Adipose tissue (tissue), 3 donors: ENCODE results near the gene SRSF5. TPM values are rescaled to one million over a fixed set of nuclear protein-coding genes. Genes with fewer than 3 reads are reported as not detected.
"Not testable (repeated sequence)": the region's sequence is repeated elsewhere in the genome, so short reads cannot be mapped to it uniquely, and the experiment has no call there.

Source experiments
- H3K27ac ChIP-seq: one replicate; pipeline ENCODE4 v1.5.1; 2013; ENCODE audit warnings: low read depth, low read length
- WGBS, 3 donors: extraction: QIAGEN DNeasy Blood & Tissue Kit; methylation state at CpG; one replicate each; pipeline ENCODE4 v1.1.7; 2013; 5-methylcytosine and 5-hydroxymethylcytosine counted together
- polyA plus RNA-seq, 3 donors: library from polyadenylated mRNA; stranded (reverse); fragments of 200-250 nt; gene quantifications; one replicate each; pipeline ENCODE4 v1.2.3, GENCODE V29; 2013
- donor health status: healthy with polysubstance abuse.
- donor health status: Bipolar disorder and iron deficiency.
- donor health status: healthy.

The SRSF5 gene
- polyA plus RNA-seq, 3 donors: 133 to 365 (median 308) TPM

- WGBS, 3 donors: 86 to 88% (median 86%) methylated on average over 11 of the region's 11 CpGs
- no peak within 1 kb of the TSS for H3K27ac ChIP-seq
These were observed 30.0 kb downstream of the SRSF5 start, which contains the start of gene SLC10A1 for GRCh38 chr14:69796797-69797500. Gene SLC10A1, minus strand, starts transcription at chr14:69797241. Its CDS starts 86 bp downstream, at chr14:69797155.

GRCh38 chr14:69797573-69798338 is 30.8 kb downstream of the SRSF5 start:
- 61 to 84% (median 71%) methylated on average over 5 of the region's 5 CpGs for WGBS, 3 donors

DNA sequence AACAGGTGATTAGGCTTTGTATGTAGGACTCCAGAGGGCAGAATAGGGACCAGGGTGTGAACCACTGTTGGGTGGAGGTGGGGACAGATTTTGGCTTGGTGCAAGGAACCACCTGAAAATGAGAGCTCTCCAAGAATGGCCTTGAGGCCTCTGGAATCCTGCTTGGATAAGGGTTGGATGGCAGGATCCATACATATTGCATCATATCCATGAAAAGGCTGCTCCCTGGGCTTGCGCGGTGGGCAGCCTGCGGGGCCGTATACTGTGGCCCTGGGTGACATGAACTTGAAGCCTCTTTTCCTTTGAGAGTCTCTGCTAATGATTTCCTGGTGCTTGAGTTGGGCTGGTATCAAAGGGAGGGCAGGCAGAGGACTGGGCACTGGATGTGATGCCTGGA is 31.4 kb downstream of the SRSF5 start:
- no peak overlapping the region for H3K27ac ChIP-seq
- WGBS, 3 donors: 92 to 97% (median 94%) methylated on average over 4 of the region's 4 CpGs

More at GRCh38 chr14:69797573-69798338, 30.8 kb downstream of the SRSF5 start:
- H3K27ac ChIP-seq: no peak overlapping the region

DNA sequence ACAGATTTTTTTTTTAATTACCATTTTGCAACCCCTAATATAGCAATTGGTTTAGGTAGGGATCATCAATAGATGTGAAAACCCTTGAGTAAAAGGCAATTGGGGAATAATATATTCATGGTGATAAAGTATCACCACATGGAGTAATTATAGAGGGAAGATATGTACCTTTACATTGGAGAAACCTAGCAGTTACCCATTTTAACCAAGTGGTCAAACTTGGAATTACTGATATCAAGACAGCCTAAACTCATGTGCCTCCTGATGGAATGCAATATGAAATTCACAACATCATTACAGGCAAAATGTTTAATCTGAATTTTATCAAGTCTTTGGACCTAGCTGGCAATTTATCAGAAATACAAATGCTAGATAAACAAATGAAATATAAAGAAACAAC is 36.8 kb downstream of the SRSF5 start:
- no peak overlapping the region for H3K27ac ChIP-seq

- 90 to 92% (median 91%) methylated on average over 2 of the region's 2 CpGs for WGBS, 3 donors
- H3K27ac ChIP-seq: no peak overlapping the region
These were observed 38.0 kb downstream of the SRSF5 start for GRCh38 chr14:69804902-69805301.

DNA sequence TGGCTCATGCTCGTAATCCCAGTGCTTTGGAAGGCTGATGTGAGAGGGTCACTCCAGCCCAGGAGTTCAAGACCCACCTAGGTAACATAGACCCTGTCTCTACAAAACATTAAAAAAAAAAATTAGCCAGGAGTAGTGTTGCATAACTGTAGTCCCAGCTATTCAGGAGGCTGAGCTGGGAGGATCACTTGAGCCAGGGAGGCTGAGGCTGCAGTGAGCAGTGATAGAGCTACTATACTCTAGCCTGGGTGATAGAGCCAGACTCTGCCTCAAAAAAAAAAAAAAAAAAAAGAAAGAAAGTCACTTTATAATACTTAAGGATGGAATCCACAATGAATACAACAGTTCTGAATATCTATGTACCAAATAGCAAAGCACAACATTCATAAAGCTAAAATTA is 40.2 kb downstream of the SRSF5 start:
- 65 to 81% (median 71%) methylated on average over 1 of the region's 1 CpG for WGBS, 3 donors
- no peak overlapping the region for H3K27ac ChIP-seq

DNA sequence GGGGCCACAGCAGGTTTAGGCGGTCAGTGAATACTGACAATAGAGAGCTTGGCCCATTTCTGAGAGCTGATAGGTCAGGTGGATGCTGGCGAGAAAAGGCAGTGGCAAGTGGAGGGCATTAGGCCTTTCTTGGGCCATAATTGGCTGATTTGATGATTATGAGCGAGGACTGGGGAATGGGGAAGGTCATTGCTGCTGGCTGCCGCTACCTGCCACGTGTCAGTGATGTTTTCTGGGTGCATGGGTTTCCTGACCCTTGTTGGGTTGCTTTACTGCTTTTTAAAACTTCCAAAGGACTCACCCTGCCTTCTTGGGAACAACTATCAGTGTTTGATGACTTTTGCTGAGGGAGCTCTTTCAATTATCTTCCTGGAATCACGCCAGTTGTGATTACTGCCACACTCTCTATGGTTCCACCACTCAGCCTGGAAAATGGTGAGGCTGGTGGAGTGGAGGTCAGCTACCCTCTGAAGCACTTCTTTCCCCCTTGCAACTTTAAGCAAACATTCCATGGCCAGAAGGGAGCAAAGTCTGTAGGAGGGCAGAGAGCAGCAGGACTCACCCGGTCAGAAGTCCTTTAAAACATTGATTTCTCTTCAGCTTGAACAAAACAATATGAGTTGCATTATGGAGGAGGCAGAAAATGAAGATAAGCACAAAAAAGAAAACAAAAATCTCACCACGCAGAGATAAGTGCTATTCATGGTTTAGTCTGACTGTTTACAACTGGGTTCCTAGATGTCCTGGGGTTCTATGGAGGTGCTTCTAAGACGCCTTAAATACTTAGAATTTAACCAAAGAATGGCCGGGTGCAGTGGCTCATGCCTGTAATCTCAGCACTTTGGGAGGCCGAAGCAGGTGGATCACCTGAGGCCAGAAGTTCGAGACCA is 42.2 kb downstream of the SRSF5 start:
- no peak overlapping the region for H3K27ac ChIP-seq
- WGBS, 3 donors: 78 to 88% (median 84%) methylated on average over 12 of the region's 12 CpGs

DNA sequence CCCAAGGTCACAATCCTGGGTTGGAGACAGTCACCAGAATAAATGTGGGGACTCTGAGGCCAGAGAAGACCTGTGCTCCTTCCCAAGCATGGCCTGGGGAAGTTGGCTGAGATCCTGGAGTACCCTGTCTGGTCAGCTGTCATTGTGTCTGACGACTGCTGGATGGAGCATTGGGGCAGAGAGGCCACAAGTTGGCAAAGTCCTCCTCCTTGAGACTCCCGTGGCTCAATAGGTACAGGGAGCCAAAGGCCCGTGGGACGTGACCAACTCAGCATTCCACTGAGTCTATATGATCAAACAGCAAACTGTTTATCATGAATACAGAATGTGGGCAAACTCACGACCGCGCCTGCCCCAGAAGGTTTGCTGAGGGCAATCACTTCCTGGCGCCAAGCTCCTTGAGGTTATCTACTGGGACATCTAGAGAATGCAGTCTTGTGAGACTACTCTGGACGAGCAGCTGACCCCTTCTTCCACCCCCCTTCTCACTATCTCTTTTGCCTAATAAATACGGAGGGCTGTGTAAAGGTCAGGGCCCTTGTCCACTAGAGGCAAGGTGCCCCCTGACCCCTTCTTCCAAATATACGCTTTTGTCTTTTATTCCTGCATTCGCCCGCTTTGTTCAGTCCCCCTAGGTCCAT is 44.4 kb downstream of the SRSF5 start:
- WGBS, 3 donors: 74 to 81% (median 75%) methylated on average over 13 of the region's 13 CpGs
- no peak overlapping the region for H3K27ac ChIP-seq

DNA sequence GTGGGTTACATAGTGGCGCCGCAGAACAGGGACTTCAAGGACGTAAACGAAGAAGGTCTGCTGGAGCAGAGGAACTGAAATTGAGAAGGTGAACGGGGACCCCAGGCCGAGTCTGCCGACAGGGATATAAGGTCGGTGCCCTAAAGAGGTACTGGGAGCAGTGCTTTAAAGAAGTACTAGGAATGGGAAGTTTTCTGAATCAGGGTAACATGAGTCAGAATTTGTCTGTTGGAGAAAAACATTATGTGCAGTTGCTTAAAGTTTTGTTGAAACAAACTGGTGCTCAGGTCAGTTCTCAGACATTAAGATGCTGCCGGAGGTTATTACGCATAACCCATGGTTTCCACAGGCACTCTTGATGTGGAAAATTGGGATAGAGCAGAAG is 44.9 kb downstream of the SRSF5 start:
- no peak overlapping the region for H3K27ac ChIP-seq
- WGBS, 3 donors: 85 to 92% (median 90%) methylated on average over 10 of the region's 10 CpGs

- no peak overlapping the region for H3K27ac ChIP-seq
- 79 to 85% (median 80%) methylated on average over 9 of the region's 9 CpGs for WGBS, 3 donors
These were observed 45.8 kb downstream of the SRSF5 start for GRCh38 chr14:69812711-69813110.

DNA sequence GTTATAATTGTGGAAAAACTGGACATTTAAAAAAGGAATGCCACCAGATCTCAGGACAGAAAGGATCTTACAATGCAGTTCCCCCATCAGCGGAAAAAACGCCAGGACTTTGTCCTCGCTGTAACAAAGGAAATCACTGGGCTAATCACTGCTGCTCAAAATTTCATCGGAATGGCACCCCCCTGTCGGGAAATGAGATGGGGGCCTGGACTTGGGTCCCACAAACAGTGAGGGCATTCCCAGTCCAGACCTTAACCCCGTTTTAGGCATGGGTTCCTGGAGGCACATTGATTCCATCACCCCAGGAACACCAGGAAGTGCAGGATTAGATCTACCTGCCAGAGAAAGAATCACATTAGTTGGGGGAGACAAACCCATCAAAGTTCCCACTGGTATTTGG is 46.4 kb downstream of the SRSF5 start:
- H3K27ac ChIP-seq: not testable (repeated sequence)
- 71 to 87% (median 85%) methylated on average over 6 of the region's 6 CpGs for WGBS, 3 donors

DNA sequence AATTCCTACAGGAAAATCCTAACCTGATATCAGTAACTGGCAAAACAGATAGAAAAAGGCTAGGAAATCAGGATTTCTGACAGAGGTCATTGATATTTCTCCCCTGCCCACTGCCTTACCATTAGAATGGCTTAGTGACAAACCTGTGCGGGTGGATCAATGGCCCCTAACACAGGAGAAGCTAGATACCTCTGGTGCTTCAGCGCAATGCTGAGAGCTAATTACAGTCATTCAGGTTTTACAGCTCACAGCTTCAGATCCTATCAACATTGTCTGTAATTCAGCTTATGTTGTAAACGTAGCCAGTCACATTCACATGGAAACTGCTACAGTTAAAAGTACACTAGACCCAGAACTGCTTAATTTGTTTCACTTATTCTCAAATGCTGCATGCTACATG is 47.5 kb downstream of the SRSF5 start:
- no peak overlapping the region for H3K27ac ChIP-seq
- 55 to 71% (median 63%) methylated on average over 3 of the region's 3 CpGs for WGBS, 3 donors

- 49 to 61% (median 51%) methylated on average over 5 of the region's 5 CpGs for WGBS, 3 donors
These were observed 48.6 kb downstream of the SRSF5 start for GRCh38 chr14:69815556-69815955.

DNA sequence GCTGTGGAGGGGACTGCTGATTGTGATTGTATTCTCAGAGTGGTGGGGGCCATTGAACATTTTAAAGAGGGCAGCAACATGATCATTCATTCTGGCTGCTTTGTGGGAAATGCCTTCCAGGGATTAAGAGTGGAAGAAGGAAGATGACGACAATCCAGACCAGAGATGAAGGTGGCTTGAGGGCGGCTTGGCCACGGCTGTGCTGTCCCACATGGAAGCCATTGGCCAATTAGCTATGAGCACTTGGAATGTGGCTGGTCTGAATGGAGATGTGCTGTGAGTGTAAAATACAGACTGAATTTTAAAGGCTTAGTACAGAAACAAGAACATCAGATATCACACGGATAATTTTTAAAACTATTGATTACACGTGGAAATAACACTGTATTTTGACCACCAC is 49.3 kb downstream of the SRSF5 start:
- no peak overlapping the region for H3K27ac ChIP-seq
- WGBS, 3 donors: 80 to 83% (median 83%) methylated on average over 5 of the region's 5 CpGs

More at GRCh38 chr14:69815556-69815955, 48.6 kb downstream of the SRSF5 start:
- no peak overlapping the region for H3K27ac ChIP-seq

- no peak overlapping the region for H3K27ac ChIP-seq
- 7 to 9% (median 8%) methylated on average over 11 of the region's 11 CpGs for WGBS, 3 donors
These were observed 51.8 kb downstream of the SRSF5 start for GRCh38 chr14:69818758-69819191.

GRCh38 chr14:69819607-69820006 is 52.7 kb downstream of the SRSF5 start:
- WGBS, 3 donors: 64 to 92% (median 74%) methylated on average over 8 of the region's 8 CpGs
- no peak overlapping the region for H3K27ac ChIP-seq

DNA sequence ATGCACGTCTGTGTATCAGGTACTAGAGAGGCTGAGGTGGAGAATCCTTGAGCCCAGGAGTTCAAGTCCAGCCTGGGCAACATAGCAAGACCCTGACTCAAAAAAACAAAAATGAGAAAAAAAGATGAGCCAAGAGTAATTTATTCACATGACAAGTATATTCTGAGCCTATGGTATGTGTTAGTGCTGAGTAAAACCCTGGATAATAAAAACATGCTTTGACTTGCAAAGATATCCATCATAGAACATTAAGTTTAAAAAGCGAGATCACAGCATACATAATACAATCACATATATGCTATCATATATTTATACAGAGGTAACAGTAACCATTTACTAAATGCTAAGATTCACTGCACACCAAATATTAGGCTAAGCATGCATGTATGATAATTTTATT is 54.0 kb downstream of the SRSF5 start:
- no peak overlapping the region for H3K27ac ChIP-seq
- WGBS, 3 donors: 66 to 78% (median 75%) methylated on average over 2 of the region's 2 CpGs
